OCI-M2 (cell line): ENCODE data around the gene FUBP3.

ENCODE experiments used
- DNase-seq: peaks from one replicate; lab custom pipeline; 2025; ENCODE audit not compliant: unreplicated experiment; lab: John Stamatoyannopoulos, UW

Gene FUBP3

DNA sequence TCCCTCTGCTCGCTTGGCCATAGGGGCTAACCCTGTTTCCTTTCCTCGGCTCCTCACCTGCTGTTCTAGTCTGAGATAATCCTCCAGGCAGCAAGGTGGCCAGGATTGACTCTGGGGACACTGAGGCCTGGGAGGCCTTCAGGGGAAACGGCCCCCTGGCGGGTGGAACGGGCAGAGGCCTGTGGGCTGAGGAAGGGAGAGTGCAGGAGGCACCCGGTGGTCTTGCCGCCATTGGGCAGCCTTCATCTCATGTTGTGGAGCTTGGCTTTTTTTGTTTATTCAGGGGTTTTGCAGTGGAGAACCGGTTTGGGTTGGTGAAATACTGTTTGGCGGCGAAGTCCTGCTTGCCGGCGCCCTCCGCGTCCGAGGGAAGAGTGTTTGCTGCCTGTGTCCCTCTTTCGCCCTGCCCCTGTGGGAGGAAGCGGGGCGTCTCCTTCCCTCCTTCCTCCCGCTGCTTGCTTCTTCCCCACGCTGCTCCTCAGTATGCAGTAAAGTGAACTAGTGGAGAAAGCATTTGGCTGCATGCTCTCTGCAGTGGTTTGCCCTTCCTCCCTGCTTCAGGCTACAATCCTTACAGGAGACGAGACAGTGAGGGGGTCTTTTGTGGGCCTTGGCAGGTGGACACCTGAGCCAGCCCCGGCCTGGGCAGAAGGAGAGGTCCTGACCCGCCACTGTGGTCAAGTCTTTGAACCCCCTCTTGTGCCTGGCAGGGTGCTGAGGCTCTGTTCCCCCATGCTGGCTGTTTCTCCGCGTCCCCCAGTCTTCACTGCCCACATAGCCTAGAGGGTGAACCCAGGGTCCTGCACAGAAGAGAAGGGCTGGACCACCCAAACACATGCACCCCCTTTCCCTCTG lies 54.2 kb downstream of the FUBP3 start:
- DNase-seq = no peak

DNA sequence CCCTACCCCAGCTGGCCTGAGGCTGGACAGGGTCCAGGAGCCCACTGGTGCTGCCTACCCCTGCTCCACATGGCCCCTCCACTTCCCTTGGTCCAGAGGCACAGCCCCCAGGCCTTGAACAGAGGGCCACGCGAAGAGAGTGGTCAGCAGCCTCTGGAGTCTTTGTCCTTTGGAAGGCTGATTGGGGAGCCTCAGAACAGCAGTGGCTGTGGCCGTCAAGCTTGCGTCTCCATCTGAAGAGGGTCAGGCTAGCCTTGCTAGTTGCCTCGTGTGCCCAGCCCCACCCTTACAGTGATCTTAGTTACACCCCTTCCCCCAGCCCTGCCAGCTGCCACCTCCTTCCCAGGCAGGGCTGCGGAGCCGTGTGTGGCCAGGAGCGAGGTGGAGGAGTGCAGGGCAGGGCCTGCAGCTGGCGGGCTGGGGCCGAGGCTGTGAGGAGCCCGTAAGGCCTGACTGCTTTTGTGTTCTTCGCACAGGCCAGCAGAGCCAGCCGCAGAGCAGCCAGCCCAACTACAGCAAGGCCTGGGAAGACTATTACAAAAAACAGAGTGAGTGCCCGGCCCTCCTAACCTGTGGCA lies 54.9 kb downstream of the FUBP3 start:
- DNase-seq = no peak

DNA sequence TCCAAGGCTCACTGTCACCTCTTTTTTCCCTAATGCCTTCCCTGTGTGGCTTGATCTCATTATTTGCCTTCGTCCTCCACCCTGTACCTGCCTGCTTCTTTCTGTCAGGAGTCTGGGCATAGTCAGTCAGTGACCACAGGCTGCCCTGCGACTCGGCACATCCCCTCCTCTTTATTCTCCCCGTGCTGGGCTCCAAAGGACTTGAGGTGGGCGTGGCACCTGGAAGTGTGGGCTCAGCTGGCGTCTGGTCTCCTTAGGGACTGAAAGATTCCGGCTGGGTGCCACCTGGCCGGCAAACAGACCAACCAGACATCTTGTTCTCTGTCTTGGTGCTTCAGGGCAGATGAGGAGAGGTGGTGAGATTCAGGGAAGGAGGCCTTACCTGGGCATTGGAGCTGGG lies 55.4 kb downstream of the FUBP3 start:
- DNase-seq = no peak

DNA sequence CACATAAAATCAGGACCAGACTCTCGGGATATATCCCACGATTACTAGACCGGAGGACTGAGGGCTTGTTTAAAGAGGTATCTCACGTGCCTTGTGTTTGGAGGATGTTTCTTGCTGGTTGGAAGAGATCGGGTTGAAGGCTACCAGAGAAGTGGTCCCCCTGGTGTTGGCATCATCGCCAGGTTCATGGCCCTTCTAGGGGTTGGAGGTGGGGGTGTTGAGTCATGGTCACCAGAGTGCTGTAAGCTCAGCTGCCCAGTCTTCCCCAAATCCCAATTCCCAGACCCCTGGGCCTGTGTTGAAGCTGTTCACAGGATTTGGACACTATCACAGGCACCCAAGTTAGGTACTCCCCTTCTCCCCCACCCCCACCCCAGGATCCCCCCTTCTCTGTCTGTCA lies 55.9 kb downstream of the FUBP3 start:
- no peak for DNase-seq

DNA sequence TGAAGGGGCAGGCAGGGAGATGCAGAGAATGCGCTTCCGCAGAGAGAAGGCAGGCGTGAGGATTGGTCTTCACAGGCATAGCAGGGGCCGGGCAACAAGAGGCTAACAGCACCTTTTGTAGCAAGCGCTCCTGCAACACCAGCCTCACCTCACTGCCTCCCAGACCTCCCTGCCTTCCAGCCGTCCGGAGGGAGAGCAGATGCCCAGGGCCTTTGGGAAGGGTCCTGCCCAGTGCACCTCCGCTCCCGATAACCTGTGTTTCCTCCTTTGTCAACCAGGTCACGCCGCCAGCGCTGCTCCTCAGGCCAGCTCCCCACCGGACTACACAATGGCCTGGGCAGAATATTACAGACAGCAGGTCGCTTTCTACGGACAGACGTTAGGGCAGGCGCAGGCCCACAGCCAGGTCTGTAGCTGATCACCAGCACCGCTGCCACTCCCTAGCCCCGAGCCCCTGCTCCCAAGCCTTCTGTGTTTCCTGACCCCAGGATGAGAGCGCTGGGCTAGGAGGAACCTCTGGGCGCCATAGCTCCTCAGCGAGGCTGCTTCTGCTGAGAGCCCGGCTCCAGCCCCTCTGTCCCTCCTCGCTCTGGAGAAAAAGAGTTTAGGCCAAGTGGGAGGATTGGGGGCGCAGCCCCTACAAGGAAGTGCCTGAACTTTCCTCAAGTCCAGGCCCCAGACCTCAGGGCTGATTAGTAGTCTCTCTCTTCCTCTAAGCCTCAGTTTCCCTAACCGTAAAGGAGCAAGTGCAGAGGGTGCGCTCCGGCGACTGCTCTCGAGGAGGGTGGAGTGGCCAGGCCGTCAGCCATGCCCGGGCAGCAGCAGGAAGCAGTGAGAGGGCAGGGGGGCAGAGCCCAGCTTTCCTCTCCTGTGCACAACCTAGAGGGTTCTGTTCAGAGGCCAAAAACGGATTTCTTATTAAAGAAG lies 56.6 kb downstream of the FUBP3 start:
- DNase-seq = no peak

DNA sequence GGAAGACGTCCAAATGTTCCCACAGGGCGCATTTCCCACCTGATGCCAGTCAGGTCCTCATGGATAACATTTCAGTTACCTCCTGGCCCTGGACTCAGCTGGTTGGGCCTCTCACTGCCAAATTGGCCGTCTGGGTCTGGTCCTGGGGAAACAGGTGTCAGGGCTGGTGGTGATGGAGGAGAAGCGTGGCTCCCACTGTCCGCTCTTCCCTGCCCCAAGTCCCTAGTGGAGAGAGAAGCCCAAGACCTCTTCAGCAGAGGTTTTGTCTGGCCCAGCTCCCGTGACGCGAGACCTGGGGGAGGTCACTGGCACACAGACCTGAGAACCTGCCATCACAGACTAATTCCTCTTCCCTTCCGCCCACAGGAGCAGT lies 57.3 kb downstream of the FUBP3 start:
- no peak for DNase-seq

DNA sequence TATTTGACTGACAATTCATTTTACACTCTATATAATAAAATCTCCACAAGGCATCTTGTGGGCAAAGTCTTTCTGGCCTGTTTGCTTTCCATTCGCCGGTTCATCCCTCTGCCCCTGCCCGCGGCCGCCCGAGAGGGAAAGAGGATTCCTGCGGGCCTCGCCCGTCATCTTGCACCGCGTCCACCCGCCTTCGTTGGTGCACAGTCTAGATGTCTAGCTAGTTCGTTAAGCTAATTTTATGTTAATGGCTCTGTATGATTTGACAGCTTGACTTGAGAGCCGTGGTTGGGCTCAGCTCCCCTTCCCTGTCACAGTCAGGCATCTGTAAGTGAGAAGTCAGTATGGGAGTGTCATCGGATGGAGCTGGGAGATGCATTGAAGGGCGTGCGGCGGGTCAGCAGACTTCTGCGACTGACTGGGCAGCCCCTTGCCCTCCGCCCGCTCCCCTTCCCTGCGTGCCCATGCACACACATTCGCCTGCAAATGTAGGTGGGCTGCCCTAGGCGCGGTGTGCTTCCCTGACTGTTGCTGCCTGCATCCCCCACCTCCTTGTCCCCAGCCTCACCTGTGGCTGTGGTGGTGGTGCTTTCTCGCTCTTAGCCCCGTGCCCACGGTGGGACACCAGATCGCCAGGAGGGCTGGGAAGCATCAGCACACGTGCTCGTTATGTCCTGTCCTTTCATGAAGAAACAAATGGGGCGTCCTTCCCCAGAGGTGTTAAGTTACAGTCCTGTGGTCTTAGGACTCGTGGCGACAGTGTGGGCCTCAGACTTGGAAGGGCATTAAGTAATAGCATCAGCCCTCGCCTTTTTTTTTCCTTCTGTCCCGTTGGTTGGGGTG lies 59.1 kb downstream of the FUBP3 start:
- DNase-seq = no peak

DNA sequence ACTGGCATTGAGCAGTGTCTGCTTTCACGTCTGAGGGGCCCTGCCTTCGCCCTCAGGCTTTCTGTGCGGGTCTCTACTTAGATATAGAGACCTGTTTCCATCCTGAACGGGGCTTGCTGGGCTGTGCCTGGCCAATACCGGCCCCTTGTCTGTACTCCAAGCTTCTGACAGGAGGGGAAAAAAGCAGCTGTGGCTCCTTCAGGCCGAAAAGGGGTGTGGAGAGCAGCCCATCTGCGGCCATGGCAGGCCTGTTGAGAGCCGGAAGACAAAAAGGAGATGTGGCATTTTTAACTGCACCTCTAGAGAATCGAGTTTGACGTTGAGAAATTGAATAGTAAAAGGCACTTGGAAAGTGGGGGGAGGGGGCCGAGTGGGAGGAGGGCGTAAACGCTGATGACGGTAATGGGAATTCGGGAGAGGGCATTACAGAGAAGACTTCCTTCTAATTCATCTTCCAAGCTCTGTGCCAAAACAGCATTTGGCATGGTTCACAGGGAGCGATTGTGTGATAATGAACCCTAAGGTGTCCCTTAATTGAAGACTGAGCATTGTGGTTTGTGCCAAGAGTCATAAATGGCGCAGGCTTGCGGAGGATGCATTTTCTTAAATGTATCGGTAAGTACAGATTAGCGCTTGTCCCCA lies 59.9 kb downstream of the FUBP3 start:
- no peak for DNase-seq

DNA sequence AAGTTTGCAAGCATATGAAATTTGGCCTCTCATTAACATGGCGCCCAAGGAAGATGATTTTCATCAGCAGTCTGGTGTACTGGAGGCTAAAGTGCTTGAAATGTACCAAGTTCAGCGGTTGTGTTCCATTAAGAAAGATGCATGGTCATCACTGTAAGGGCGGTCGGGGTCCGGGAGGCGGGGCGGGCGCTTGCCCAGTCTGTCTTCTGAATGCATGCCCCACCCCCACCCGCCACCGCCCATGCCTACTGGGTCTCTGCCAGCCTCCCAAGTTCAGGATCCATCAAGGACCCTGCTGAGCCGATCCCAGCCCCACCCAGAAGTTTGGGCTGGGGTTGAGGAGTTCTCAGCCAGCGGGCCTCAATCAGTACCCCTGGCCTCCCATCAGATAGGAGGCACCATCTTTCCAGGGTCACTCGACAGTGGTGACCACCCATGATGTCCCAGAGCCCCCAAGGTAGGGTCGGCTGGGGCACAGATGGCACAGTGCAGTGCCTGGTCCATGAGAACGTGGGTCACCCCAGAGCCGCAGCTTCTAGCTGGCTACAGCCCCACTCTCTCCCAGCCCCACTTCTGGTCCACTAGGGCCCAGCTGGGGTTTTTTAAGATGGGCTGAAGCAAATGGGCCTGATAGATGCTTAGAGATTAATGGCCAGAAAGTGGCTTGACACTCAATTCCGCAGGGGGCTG lies 60.6 kb downstream of the FUBP3 start:
- DNase-seq = no peak

DNA sequence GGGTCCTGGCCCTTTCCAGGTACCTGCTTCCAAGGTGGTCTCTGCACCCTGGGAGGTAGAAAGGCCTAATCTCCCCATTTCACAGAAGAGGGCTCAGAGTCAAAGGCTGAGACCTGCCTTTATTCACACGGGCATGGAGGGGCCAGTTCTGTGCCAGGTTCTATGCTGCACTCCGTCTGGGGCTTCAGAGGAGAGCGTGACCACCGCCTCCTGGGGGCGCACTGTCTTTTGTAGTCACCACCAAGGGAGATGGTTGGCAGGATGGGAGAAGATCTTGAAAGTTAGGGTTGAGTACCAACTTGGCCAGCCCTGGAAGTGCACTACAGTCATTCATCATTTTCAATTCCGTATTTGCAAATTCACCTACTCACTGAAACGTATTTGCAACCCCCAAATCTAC lies 61.3 kb downstream of the FUBP3 start:
- DNase-seq = no peak

DNA sequence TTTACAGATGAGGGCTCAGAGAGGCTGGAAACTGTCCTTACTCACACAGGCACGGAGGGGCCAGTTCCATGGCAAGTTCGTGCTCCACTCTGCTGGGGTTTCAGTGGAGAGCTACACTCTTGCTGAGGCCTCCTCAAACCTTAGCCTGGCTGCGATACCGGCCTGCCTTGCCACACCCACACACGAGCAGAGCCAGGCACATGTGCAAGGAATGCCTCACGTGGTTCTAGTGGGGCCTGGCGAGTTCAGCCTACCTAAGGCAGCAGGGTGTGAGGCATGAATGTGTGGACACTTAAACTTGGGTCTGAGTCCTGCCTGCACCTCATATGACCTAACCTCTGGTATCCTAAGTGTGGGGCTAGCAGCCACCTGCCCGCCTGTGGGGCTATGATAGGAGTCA lies 63.5 kb downstream of the FUBP3 start:
- no peak for DNase-seq

DNA sequence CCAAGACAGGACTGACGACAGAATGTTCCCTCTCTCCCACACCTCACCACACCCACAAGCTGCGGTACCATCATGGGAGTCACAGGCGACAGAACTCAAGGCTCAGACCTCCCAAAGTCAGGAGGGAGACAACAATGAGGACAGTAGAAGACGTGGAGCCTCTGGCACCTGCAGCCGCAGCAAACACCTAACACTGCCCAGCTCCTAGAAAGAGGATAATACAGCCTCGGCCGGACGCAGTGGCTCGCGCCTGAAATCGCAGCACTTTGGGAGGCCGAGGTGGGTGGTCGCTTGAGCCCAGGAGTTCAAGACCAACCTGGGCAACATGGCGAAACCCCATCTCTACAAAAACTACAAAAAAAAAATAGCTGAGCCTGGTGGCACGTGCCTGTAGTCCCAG lies 71.8 kb downstream of the FUBP3 start:
- no peak for DNase-seq

DNA sequence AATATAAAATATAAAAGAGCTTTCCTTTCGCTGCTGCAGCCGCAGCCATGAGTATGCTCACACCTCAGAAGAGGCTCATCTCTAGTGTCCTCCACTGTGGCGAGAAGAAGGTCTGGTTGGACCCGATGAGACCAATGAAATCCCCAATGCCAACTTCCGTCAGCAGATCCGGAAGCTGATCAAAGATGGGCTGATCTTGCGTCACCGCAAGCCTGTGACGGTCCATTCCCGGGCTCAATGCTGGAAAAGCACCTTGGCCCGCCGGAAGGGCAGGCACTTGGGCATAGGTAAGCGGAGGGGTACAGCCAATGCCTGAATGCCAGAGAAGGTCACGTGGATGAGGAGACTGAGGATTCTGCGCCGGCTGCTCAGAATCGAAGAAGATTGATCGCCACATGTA lies 72.4 kb downstream of the FUBP3 start:
- DNase-seq = no peak

DNA sequence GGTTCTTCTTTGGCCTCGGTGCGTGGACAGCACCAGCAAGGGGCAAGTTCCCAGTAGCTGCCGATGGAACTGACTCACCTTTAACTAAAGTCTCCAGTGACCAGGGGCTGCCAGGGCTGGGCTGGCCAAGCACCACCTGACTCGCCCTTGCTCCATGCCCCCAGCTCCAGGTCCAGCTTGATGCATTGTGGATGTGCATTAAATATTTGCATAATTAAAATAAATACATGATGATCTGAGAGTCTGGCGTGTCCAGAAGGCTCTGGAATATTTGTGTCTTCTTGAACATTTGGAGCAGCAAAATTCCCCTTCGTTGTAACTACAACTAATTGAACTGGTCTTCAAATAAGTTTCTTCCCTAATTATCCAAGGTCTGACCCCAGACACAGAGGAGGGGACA lies 75.5 kb downstream of the FUBP3 start:
- no peak for DNase-seq

DNA sequence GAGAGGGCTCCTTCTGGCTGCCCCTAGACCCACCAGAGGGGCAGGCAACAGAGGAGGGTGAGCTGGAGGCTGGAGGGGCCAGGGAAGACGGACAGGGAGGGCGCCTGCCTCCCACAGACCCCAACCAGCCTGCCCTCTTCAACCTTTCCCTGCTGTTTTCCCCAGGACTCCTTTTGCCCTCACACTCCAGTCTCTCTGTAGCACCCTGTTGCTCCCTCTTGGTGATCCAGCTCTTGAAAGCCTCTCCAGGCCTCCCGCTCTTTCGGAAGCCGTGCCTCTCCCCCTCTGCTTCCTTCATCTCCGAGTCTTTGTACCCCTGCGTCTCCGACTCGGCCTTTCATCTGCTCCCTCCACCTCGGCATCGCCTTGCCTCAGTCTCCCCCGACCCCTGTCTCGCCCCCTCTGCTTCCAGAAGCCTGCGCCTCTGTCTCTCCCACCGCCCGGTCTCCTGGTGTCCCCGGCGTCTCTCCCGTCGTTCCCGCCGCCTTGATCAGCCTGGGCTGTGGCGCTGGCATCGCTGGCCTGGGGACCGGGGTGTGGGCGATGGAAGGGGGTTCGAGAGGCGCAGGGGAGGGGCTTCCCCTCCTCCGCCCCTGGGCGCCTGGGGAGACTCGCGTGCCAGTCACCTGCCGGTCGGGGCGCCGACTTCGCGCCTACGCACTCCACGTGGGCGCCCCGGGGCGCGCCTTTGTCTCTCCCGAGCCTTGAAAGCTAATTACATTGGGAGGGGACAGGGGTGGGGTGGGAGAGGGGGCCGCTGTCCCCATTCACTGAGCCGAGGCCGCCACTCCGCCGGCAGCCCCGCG lies 79.7 kb downstream of the FUBP3 start:
- no peak for DNase-seq

DNA sequence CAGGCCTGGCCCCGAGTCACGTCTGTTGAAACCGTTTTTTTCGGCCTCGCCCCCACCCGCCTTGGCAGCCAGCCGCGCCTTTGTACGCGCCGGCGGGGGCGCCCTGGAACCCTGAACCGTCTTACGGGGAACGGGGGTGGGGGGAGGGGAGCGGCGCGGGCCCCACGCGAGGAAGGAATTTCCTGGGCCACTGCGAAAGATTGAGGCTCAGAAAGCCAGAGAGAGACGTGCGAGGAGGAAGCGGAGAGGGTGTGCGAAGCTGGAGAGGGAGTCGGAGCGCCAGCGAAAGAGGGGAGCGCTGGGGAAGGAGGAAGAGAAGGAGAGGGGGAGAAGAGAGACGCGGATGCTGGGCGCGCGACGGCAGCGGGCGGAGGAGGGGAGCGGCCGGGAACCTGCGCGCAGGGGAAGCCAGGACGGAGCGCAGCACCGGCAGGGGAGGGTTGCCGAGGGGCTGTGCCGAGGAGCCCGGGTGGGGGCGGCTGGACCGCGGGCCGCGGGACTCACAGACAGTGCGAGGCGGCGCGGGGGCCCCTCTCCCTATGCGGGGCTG lies 80.4 kb downstream of the FUBP3 start:
- no peak for DNase-seq

DNA sequence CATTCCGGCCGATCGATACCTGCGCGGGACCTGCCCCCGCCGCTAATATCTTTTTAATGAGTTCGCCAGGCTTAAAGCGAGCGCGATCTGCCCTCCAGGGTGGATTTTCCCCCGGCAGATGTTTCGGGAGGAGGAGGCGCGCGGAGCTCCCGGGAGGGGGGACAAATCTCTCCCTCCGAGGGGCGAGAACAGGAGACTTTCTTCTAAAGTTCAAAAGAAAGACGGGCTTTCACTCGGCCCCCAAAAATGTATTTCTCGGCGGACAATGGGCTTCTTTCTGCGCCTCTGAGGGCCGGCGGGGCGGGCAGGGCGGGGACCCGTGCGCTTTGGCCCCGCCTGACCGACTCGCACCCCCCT lies 80.9 kb downstream of the FUBP3 start:
- DNase-seq = no peak

DNA sequence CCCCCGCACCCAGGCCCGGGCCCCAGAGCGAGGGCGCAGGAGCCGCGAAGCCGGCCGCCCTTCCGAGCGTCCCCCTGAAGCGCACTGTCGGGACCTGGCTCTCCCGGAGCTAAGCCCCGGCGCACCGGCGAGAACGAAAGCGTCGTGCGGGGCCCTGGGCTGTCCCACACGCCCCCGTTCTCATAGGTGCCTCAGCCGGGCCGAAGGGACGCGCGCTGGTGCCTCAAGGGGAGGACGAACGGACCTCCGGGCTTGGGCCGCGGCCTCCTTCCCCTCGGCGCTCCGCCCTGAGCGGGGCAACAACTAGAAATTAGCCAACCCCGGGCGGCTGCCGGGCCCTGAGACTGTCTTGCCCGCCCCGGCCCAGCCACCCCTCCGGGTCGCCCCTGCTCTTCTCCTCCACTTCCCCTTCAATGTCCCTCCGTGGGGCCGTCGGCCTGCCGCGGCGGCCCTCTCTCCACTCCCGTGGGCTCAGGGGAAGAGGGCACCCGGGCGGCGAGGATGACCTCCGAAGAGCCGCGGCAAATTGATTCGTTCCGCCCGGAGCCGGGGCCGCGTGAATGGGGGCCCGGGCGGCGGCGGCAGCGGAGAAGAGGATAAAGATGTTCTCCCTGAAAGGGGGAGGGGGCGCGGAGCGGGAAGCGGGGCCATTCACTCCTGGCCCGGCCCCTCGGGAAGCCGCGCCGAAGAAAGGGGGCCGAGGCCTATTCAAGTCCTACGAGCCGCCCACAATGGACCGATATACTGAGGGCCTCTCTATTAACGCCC lies 81.5 kb downstream of the FUBP3 start:
- DNase-seq = no peak
